ENCODE results near the gene SLC2A6.

The SLC2A6 gene

GRCh38 chr9:133524679-133525228 is 45.9 kb upstream of the SLC2A6 start, which contains the start of gene MYMK:
Gene MYMK (minus strand): TSS chr9:133524959. CDS start chr9:133524844, 115 bp downstream.
- no peak for DNase-seq (ENCODE audit: low read depth)
- TF ChIP-seq CTCF (IDR thresholded peaks at IDR 0.05; ENCODE audit: insufficient read depth, low read depth, low read length, missing control alignments) = no peak
- H3K4me3 ChIP-seq (ENCODE audit: low read depth, low read length) = no peak within 1 kb of the TSS

GRCh38 chr9:133524146-133524545 is 45.2 kb upstream of the SLC2A6 start:
- H3K4me3 ChIP-seq (ENCODE audit: low read depth, low read length) = no peak overlapping the region
- TF ChIP-seq CTCF (IDR thresholded peaks at IDR 0.05; ENCODE audit: insufficient read depth, low read depth, low read length, missing control alignments) = no peak
- no peak for DNase-seq (ENCODE audit: low read depth)

GRCh38 chr9:133523106-133523505 is 44.2 kb upstream of the SLC2A6 start:
- no peak for DNase-seq (ENCODE audit: low read depth)

GRCh38 chr9:133522073-133522910 is 43.4 kb upstream of the SLC2A6 start:
- TF ChIP-seq CTCF (IDR thresholded peaks at IDR 0.05; ENCODE audit: insufficient read depth, low read depth, low read length, missing control alignments) = no peak
- DNase-seq (ENCODE audit: low read depth) = no peak
- H3K4me3 ChIP-seq (ENCODE audit: low read depth, low read length) = no peak overlapping the region

More at GRCh38 chr9:133523106-133523505, 44.2 kb upstream of the SLC2A6 start:
- H3K4me3 ChIP-seq (ENCODE audit: low read depth, low read length) = no peak overlapping the region
- TF ChIP-seq CTCF (IDR thresholded peaks at IDR 0.05; ENCODE audit: insufficient read depth, low read depth, low read length, missing control alignments) = no peak

GRCh38 chr9:133521122-133522072 is 42.5 kb upstream of the SLC2A6 start:
- no peak for DNase-seq (ENCODE audit: low read depth)
- no peak overlapping the region for H3K4me3 ChIP-seq (ENCODE audit: low read depth, low read length)
- no peak for TF ChIP-seq CTCF (IDR thresholded peaks at IDR 0.05; ENCODE audit: insufficient read depth, low read depth, low read length, missing control alignments)

- no peak for TF ChIP-seq CTCF (IDR thresholded peaks at IDR 0.05; ENCODE audit: insufficient read depth, low read depth, low read length, missing control alignments)
- H3K4me3 ChIP-seq (ENCODE audit: low read depth, low read length) = no peak overlapping the region
- DNase-seq (ENCODE audit: low read depth) = no peak
These were observed 41.4 kb upstream of the SLC2A6 start for GRCh38 chr9:133520121-133520835.
